H1 (cell line): ENCODE results near the gene NEURL1B.

Experiments
- CEBPB ChIP-seq: IDR thresholded peaks from 2 replicates; pipeline ENCODE4 v1.6.1; 2012; ENCODE audit warnings: low read depth, low read length
- EP300 ChIP-seq, 2 experiments: IDR thresholded peaks; 1 replicate in 1 of 2; 2 replicates in 1 of 2; pipeline ENCODE4 v1.6.1; 2011 to 2012; ENCODE audit warnings: low read depth in 2 of 2, low read length in 2 of 2, mild to moderate bottlenecking in 2 of 2, borderline replicate concordance in 1 of 2, inconsistent platforms in 1 of 2, moderate library complexity in 1 of 2
- EZH2 ChIP-seq: fragments of 200-600 bp; sonication (generic); IDR thresholded peaks from 2 replicates; pipeline ENCODE4 v1.7.1; 2012; ENCODE audit warnings: low read depth, mild to moderate bottlenecking, moderate library complexity, low read length, inconsistent platforms; ENCODE audit not compliant: severe bottlenecking
- GABPA ChIP-seq: IDR thresholded peaks from 2 replicates; pipeline ENCODE4 v1.6.1; 2011; ENCODE audit warnings: mild to moderate bottlenecking, low read length, moderate library complexity, borderline replicate concordance; ENCODE audit not compliant: insufficient read depth
- HDAC2 ChIP-seq, 2 experiments: fragments of 300-600 bp in 1 of 2; sonication (generic) in 1 of 2; IDR thresholded peaks; 2 replicates each; pipeline ENCODE4 v1.6.1; 2011 to 2012; ENCODE audit warnings: low read depth in 2 of 2, low read length in 2 of 2, mild to moderate bottlenecking in 2 of 2, moderate library complexity in 2 of 2, borderline replicate concordance in 1 of 2, inconsistent platforms in 1 of 2
- POLR2A ChIP-seq, 2 experiments: IDR thresholded peaks; 1 replicate in 1 of 2; 2 replicates in 1 of 2; pipeline ENCODE4 v1.6.1; 2011; ENCODE audit warnings: low read depth in 2 of 2, low read length in 2 of 2, mild to moderate bottlenecking in 2 of 2; ENCODE audit errors: control extremely low read depth in 1 of 2
- RAD21 ChIP-seq, 2 experiments: IDR thresholded peaks in 1 of 2; conservative IDR thresholded peaks in 1 of 2; 2 replicates each; pipeline ENCODE4 v1.6.1; 2011; ENCODE audit warnings: low read depth in 2 of 2, low read length in 2 of 2, improper control_type of control experiment in 1 of 2, inconsistent platforms in 1 of 2, mild to moderate bottlenecking in 1 of 2, moderate library complexity in 1 of 2
- SP4 ChIP-seq: IDR thresholded peaks from 2 replicates; pipeline ENCODE4 v1.6.1; 2012; ENCODE audit warnings: low read length, inconsistent platforms
- TAF1 ChIP-seq: IDR thresholded peaks from 2 replicates; pipeline ENCODE4 v1.6.1; 2011; ENCODE audit warnings: mild to moderate bottlenecking, low read depth, low read length
- TBP ChIP-seq: IDR thresholded peaks from 2 replicates; pipeline ENCODE4 v1.6.1; 2011; ENCODE audit warnings: low read depth, low read length, improper control_type of control experiment
- YY1 ChIP-seq: IDR thresholded peaks from 2 replicates; pipeline ENCODE4 v1.6.1; 2011; ENCODE audit warnings: low read depth, mild to moderate bottlenecking, low read length
- TF ChIP-seq, protein P1 (sequence below), 3 experiments: IDR thresholded peaks; 1 replicate in 2 of 3; 2 replicates in 1 of 3; pipeline versions ENCODE4 v1.5.1 to v1.6.1; 2011; ENCODE audit warnings: low read length in 3 of 3, mild to moderate bottlenecking in 3 of 3, inconsistent platforms in 2 of 3, low read depth in 1 of 3, moderate library complexity in 1 of 3; ENCODE audit not compliant: insufficient read depth in 1 of 3; ENCODE audit errors: control extremely low read depth in 1 of 3
- TF ChIP-seq, protein P2 (sequence below): IDR thresholded peaks from 2 replicates; pipeline ENCODE4 v1.6.1; 2012; ENCODE audit warnings: inconsistent platforms
- TF ChIP-seq, protein P3 (sequence below): IDR thresholded peaks from 2 replicates; pipeline ENCODE4 v1.6.1; 2011; ENCODE audit warnings: low read length, improper control_type of control experiment

DNA sequence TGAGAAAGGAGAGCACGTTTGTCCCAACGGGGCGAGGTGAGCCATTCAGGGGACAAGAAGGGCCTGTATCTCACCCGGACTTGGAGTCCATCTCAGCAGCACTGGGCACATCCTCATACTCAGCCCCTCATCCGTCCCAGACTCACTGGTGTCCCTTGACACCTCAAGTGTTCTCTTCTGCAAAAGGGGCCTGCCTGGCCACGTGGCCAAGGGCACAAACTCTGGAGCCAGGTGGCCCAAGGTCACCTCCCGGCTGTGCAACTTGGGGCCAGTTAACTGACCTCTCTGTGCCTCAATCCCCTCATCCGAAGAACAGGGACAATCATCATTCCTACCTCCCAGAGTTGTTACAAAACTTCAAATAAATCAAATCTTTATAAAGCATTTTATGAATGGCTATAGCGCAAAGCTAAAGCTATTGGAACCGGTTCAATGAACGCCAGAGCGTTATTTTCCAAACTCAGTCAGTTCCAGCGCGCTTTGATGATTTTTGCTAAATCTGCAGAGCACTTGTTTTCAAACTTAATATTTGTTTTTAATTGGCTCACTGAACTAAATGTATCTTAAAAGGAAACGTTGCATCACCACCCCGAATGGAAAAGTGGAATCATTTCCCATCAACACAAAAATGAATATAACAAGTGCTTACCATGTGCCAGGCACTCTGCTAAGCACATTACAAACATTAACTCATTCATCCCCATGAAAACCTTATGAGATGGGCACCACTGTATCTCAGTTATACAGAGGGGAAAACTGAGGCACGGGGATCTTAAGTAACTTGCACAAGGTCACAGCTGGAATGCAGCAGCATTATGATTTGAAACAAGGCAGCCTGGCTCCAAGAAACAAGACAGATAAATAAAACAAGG, 80.6 kb downstream of the NEURL1B start:
- TF ChIP-seq, protein P1, sequence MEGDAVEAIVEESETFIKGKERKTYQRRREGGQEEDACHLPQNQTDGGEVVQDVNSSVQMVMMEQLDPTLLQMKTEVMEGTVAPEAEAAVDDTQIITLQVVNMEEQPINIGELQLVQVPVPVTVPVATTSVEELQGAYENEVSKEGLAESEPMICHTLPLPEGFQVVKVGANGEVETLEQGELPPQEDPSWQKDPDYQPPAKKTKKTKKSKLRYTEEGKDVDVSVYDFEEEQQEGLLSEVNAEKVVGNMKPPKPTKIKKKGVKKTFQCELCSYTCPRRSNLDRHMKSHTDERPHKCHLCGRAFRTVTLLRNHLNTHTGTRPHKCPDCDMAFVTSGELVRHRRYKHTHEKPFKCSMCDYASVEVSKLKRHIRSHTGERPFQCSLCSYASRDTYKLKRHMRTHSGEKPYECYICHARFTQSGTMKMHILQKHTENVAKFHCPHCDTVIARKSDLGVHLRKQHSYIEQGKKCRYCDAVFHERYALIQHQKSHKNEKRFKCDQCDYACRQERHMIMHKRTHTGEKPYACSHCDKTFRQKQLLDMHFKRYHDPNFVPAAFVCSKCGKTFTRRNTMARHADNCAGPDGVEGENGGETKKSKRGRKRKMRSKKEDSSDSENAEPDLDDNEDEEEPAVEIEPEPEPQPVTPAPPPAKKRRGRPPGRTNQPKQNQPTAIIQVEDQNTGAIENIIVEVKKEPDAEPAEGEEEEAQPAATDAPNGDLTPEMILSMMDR (IDR thresholded peaks at IDR 0.05; ENCODE audit: control extremely low read depth in 1 of 3, insufficient read depth in 1 of 3, low read depth in 1 of 3, low read length in 3 of 3): no peak
- no peak for TF ChIP-seq YY1
- TF ChIP-seq TBP: no peak
- TF ChIP-seq CEBPB: no peak
- TF ChIP-seq RAD21 (IDR thresholded peaks at IDR 0.05 in 1 of 2, conservative IDR thresholded peaks at IDR 0.05 in 1 of 2; ENCODE audit: low read depth in 2 of 2, low read length in 2 of 2): no peak
- no peak for TF ChIP-seq GABPA
- no peak for TF ChIP-seq SP4
- TF ChIP-seq HDAC2 (IDR thresholded peaks at IDR 0.05; ENCODE audit: borderline replicate concordance in 1 of 2, low read depth in 2 of 2, low read length in 2 of 2): no peak
- no peak for TF ChIP-seq TAF1
- TF ChIP-seq, protein P2, sequence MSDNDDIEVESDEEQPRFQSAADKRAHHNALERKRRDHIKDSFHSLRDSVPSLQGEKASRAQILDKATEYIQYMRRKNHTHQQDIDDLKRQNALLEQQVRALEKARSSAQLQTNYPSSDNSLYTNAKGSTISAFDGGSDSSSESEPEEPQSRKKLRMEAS: no peak
- TF ChIP-seq, protein P3, sequence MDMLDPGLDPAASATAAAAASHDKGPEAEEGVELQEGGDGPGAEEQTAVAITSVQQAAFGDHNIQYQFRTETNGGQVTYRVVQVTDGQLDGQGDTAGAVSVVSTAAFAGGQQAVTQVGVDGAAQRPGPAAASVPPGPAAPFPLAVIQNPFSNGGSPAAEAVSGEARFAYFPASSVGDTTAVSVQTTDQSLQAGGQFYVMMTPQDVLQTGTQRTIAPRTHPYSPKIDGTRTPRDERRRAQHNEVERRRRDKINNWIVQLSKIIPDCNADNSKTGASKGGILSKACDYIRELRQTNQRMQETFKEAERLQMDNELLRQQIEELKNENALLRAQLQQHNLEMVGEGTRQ: no peak
- no peak for TF ChIP-seq EP300 (IDR thresholded peaks at IDR 0.05; ENCODE audit: borderline replicate concordance in 1 of 2, low read depth in 2 of 2, low read length in 2 of 2)
- TF ChIP-seq EZH2: no peak
- TF ChIP-seq POLR2A (IDR thresholded peaks at IDR 0.05; ENCODE audit: control extremely low read depth in 1 of 2, low read depth in 2 of 2, low read length in 2 of 2): no peak
